ENCODE results near the gene KRTAP13-4.

KRTAP13-4 gene

DNA sequence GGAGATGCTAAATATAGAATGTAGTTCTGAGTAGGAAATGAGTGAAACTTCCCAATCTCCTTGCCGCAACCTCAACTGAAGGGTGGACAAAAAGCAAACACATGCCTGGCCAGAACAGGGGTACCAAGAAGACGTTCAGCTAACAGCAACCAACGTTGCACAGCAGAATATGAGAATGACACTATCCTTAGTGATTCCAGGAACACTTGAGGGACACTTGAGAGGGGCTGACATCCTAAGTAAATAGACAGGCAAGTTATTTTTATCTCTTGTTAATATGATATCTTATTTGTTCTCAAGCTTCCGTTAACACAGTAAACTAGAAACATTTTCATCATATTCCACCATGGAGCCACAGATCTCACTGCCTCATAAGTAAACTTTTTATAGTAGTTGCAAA, 49.2 kb downstream of the KRTAP13-4 start:
- no peak overlapping the region for H3K4me3 ChIP-seq (ENCODE audit: low read depth, low read length)
- ChIA-PET CTCF (no interaction called here), POLR2A (no interaction called here)
- TF ChIP-seq, protein P1, sequence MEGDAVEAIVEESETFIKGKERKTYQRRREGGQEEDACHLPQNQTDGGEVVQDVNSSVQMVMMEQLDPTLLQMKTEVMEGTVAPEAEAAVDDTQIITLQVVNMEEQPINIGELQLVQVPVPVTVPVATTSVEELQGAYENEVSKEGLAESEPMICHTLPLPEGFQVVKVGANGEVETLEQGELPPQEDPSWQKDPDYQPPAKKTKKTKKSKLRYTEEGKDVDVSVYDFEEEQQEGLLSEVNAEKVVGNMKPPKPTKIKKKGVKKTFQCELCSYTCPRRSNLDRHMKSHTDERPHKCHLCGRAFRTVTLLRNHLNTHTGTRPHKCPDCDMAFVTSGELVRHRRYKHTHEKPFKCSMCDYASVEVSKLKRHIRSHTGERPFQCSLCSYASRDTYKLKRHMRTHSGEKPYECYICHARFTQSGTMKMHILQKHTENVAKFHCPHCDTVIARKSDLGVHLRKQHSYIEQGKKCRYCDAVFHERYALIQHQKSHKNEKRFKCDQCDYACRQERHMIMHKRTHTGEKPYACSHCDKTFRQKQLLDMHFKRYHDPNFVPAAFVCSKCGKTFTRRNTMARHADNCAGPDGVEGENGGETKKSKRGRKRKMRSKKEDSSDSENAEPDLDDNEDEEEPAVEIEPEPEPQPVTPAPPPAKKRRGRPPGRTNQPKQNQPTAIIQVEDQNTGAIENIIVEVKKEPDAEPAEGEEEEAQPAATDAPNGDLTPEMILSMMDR (IDR thresholded peaks at IDR 0.05; ENCODE audit: insufficient read depth, low read length, missing control alignments) = no peak
- no peak for DNase-seq (ENCODE audit: low read depth, low spot score)

GRCh38 chr21:30480145-30480544, 50.1 kb downstream of the KRTAP13-4 start, which contains the start of gene KRTAP19-1:
TSS of gene KRTAP19-1 (minus strand) at chr21:30480367. CDS start at chr21:30480317, 50 bp downstream.
- TF ChIP-seq, protein P1 (IDR thresholded peaks at IDR 0.05; ENCODE audit: insufficient read depth, low read length, missing control alignments) = no peak
- no peak for DNase-seq (ENCODE audit: low read depth, low spot score)
- ChIA-PET POLR2A (no interaction called here), CTCF (no interaction called here)
- H3K4me3 ChIP-seq (ENCODE audit: low read depth, low read length) = no peak within 1 kb of the TSS
